ENCODE data around the gene TMEM131L. TPM values are rescaled to one million over a fixed set of nuclear protein-coding genes. Genes with fewer than 3 reads are reported as not detected.

TMEM131L gene
- total and polyA plus RNA-seq, 2 experiments from 2014 or later: 3.3 to 7.4 TPM

- TF ChIP-seq CTCF (IDR thresholded peaks at IDR 0.05; ENCODE audit: low read depth, low read length): no peak
- Histone ChIP-seq H3K27me3 (no peaks in the 10 kb centered on the region), H3K27ac (no peak overlapping the region), H3K9me3 (ENCODE audit: low read depth) (no peaks in the 10 kb centered on the region), H3K36me3 (no peaks in the 10 kb centered on the region), H3K4me3 (no peak overlapping the region), H3K4me1 (ENCODE audit: low read depth) (no peaks in the 10 kb centered on the region)
- DNase-seq (ENCODE audit: low read depth in 1 of 2, low spot score in 1 of 2): peak in 1 of 2 donors; percentile 36
These were observed 47.4 kb downstream of the TMEM131L start for GRCh38 chr4:153513596-153513995.

- Histone ChIP-seq H3K27ac (no peak overlapping the region), H3K4me3 (no peak overlapping the region)
- peak in 1 of 2 donors; percentile 53 for DNase-seq (ENCODE audit: low read depth in 1 of 2, low spot score in 1 of 2)
These were observed 47.9 kb downstream of the TMEM131L start for GRCh38 chr4:153514001-153514526.

GRCh38 chr4:153514688-153515426 lies 48.7 kb downstream of the TMEM131L start:
- no peak for TF ChIP-seq CTCF (IDR thresholded peaks at IDR 0.05; ENCODE audit: low read depth, low read length)
- DNase-seq (ENCODE audit: low read depth in 1 of 2, low spot score in 1 of 2): no peak
- Histone ChIP-seq H3K9me3 (ENCODE audit: low read depth) (no peaks in the 10 kb centered on the region), H3K4me3 (no peak overlapping the region), H3K4me1 (ENCODE audit: low read depth) (no peaks in the 10 kb centered on the region), H3K36me3 (no peaks in the 10 kb centered on the region), H3K27ac (no peak overlapping the region), H3K27me3 (no peaks in the 10 kb centered on the region)

More at GRCh38 chr4:153514001-153514526, 47.9 kb downstream of the TMEM131L start:
- Histone ChIP-seq H3K36me3 (no peaks in the 10 kb centered on the region), H3K9me3 (ENCODE audit: low read depth) (no peaks in the 10 kb centered on the region), H3K27me3 (no peaks in the 10 kb centered on the region), H3K4me1 (ENCODE audit: low read depth) (no peaks in the 10 kb centered on the region)
- no peak for TF ChIP-seq CTCF (IDR thresholded peaks at IDR 0.05; ENCODE audit: low read depth, low read length)

- H3K4me1 ChIP-seq (ENCODE audit: low read depth): no peaks in the 10 kb centered on the region
- no peak overlapping the region for H3K27ac ChIP-seq
- DNase-seq (ENCODE audit: low read depth in 1 of 2, low spot score in 1 of 2): no peak
- H3K36me3 ChIP-seq: no peaks in the 10 kb centered on the region
- no peak overlapping the region for H3K4me3 ChIP-seq
- H3K27me3 ChIP-seq: no peaks in the 10 kb centered on the region
- no peak for TF ChIP-seq CTCF (IDR thresholded peaks at IDR 0.05; ENCODE audit: low read depth, low read length)
- H3K9me3 ChIP-seq (ENCODE audit: low read depth): no peaks in the 10 kb centered on the region
These were observed 51.0 kb downstream of the TMEM131L start for GRCh38 chr4:153517159-153517558.

- no peak for TF ChIP-seq CTCF (IDR thresholded peaks at IDR 0.05; ENCODE audit: low read depth, low read length)
- Histone ChIP-seq H3K4me1 (ENCODE audit: low read depth) (no peaks in the 10 kb centered on the region), H3K27ac (no peak overlapping the region)
These were observed 51.8 kb downstream of the TMEM131L start for GRCh38 chr4:153518001-153518400.

More at GRCh38 chr4:153518001-153518400, 51.8 kb downstream of the TMEM131L start:
- H3K4me3 ChIP-seq: no peak overlapping the region
- DNase-seq (ENCODE audit: low read depth in 1 of 2, low spot score in 1 of 2): no peak
- H3K9me3 ChIP-seq (ENCODE audit: low read depth): no peaks in the 10 kb centered on the region
- no peaks in the 10 kb centered on the region for H3K27me3 ChIP-seq
- no peaks in the 10 kb centered on the region for H3K36me3 ChIP-seq

Data from cardiac muscle cell (in vitro differentiated cells and primary cell).